MM.1S (cell line): ENCODE data around the gene PRELID3B.

ENCODE experiments used
- CTCF ChIP-seq: fragments of 300-600 bp; sonication (generic); IDR thresholded peaks from 2 replicates; pipeline ENCODE4 v1.5.1; 2016; ENCODE audit warnings: antibody characterized with exemption, low read length, mixed read lengths
- EZH2 ChIP-seq: fragments of 300-600 bp; sonication (generic); optimal IDR thresholded peaks from 2 replicates; pipeline ENCODE3; 2017; ENCODE audit warnings: low read depth, mild to moderate bottlenecking, antibody characterized with exemption, low read length, mixed read lengths
- EZH2phosphoT487 ChIP-seq: fragments of 300-600 bp; sonication (generic); IDR thresholded peaks from 2 replicates; pipeline ENCODE4 v1.6.1; 2018; ENCODE audit warnings: antibody characterized with exemption, low read length

GRCh38 chr20:59006864-59007664 is 35.5 kb downstream of the PRELID3B start, which contains the start of gene CTSZ:
- no peak for TF ChIP-seq CTCF
- no peak for TF ChIP-seq EZH2phosphoT487
- TF ChIP-seq EZH2: no peak
